Hindlimb muscle (tissue), 1 donor: ENCODE results near the gene FKBP9. TPM values are rescaled to one million over a fixed set of nuclear protein-coding genes. Genes with fewer than 3 reads are reported as not detected.
A peak's percentile ranks its signal among the peaks of the same experiment; 100 is the strongest.
"Not testable (repeated sequence)": the region's sequence is repeated elsewhere in the genome, so short reads cannot be mapped to it uniquely, and the experiment has no call there.

Experiments used
- DNase-seq: peaks from one replicate; pipeline ENCODE4 v3.0.0-alpha.2; 2013
- polyA plus RNA-seq: library from polyadenylated mRNA; unstranded; fragments of 120-200 nt; gene quantifications from one replicate; pipeline ENCODE4 v1.2.1, GENCODE V29; 2013; ENCODE audit not compliant: insufficient read length

FKBP9 gene
- polyA plus RNA-seq, 1 donor, result 132 TPM

GRCh38 chr7:32958046-32959025 is 1.1 kb downstream of the FKBP9 start:
- peak; percentile 61 for DNase-seq

GRCh38 chr7:32963880-32964301 is 6.7 kb downstream of the FKBP9 start:
- DNase-seq, result not testable (repeated sequence)

GRCh38 chr7:32964461-32965159 is 7.4 kb downstream of the FKBP9 start:
- DNase-seq, result peak; percentile 19

- DNase-seq, result not testable (repeated sequence)
Observed at GRCh38 chr7:32966489-32967267, 9.4 kb downstream of the FKBP9 start.

- not testable (repeated sequence) for DNase-seq
Observed at GRCh38 chr7:32967268-32967582, 10.0 kb downstream of the FKBP9 start.

GRCh38 chr7:32971967-32972366 is 14.7 kb downstream of the FKBP9 start:
- DNase-seq, result not testable (repeated sequence)

- DNase-seq, result not testable (repeated sequence)
Observed at GRCh38 chr7:32977159-32977558, 19.9 kb downstream of the FKBP9 start.

- not testable (repeated sequence) for DNase-seq
Observed at GRCh38 chr7:32979246-32979645, 22.0 kb downstream of the FKBP9 start.

GRCh38 chr7:32979902-32980301 is 22.7 kb downstream of the FKBP9 start:
- DNase-seq, result not testable (repeated sequence)

- DNase-seq, result not testable (repeated sequence)
Observed at GRCh38 chr7:32988148-32988547, 30.9 kb downstream of the FKBP9 start.

- DNase-seq, result peak; percentile 41
Observed at GRCh38 chr7:32991068-32991585, 33.9 kb downstream of the FKBP9 start.

- DNase-seq, result not testable (repeated sequence)
Observed at GRCh38 chr7:32991975-32992700, 34.9 kb downstream of the FKBP9 start.

- DNase-seq, result not testable (repeated sequence)
Observed at GRCh38 chr7:32992750-32993149, 35.5 kb downstream of the FKBP9 start.

- not testable (repeated sequence) for DNase-seq
Observed at GRCh38 chr7:32997956-32998355, 40.7 kb downstream of the FKBP9 start.

- peak; percentile 38 for DNase-seq
Observed at GRCh38 chr7:32998361-32999171, 41.3 kb downstream of the FKBP9 start.

GRCh38 chr7:32999380-32999779 is 42.1 kb downstream of the FKBP9 start:
- not testable (repeated sequence) for DNase-seq

- DNase-seq, result not testable (repeated sequence)
Observed at GRCh38 chr7:33003111-33003510, 45.9 kb downstream of the FKBP9 start.

- DNase-seq, result not testable (repeated sequence)
Observed at GRCh38 chr7:33004104-33004616, 46.9 kb downstream of the FKBP9 start.

GRCh38 chr7:33005193-33005592 is 48.0 kb downstream of the FKBP9 start:
- DNase-seq, result not testable (repeated sequence)

GRCh38 chr7:33005690-33006089 is 48.5 kb downstream of the FKBP9 start:
- DNase-seq, result not testable (repeated sequence)
